HT-29 (cell line): Measurements from ENCODE around the gene CST5. TPM values are rescaled to one million over a fixed set of nuclear protein-coding genes. Genes with fewer than 3 reads are reported as not detected.
A peak's percentile ranks its signal among the peaks of the same experiment; 100 is the strongest.
"Not testable (repeated sequence)": the region's sequence is repeated elsewhere in the genome, so short reads cannot be mapped to it uniquely, and the experiment has no call there.

Experiments used
- DNase-seq: peaks from one replicate; pipeline ENCODE4 v3.0.0-alpha.2; 2015; ENCODE audit warnings: low spot score
- total RNA-seq: library from RNA; depleted of rRNA; stranded (reverse); fragments of >200 nt; shearing (Covaris generic); gene quantifications from 2 replicates; pipeline ENCODE4 v1.2.3, GENCODE V29; 2014

Gene CST5
- total RNA-seq, 1 experiment from 2014 or later = not detected

GRCh38 chr20:23889775-23890187 is 10.2 kb upstream of the CST5 start:
- peak; percentile 74 for DNase-seq

GRCh38 chr20:23887856-23888255 is 8.3 kb upstream of the CST5 start:
- no peak for DNase-seq

DNA sequence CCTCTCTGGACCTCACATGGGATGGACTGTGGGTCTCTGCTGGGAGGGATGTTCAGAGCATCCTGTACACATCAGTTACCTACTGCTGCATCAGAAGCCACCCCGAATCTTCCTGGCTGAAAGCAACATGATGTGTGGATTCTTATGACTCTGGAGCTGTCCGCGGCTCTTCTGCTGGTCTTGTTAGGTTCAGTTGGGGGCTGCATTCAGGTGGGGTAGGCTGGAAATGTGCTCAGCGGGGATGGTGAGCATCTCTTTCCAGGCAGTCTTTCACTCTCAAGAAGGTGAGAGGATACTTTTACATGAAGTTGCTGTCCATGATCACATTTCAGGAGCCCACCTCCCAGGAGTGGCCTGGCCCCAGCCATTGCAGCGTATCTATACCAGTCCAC is 5.2 kb upstream of the CST5 start:
- DNase-seq = no peak

- DNase-seq = no peak
Measured at GRCh38 chr20:23884136-23884770, 4.7 kb upstream of the CST5 start.

GRCh38 chr20:23881371-23881770 is 1.8 kb upstream of the CST5 start:
- no peak for DNase-seq

DNA sequence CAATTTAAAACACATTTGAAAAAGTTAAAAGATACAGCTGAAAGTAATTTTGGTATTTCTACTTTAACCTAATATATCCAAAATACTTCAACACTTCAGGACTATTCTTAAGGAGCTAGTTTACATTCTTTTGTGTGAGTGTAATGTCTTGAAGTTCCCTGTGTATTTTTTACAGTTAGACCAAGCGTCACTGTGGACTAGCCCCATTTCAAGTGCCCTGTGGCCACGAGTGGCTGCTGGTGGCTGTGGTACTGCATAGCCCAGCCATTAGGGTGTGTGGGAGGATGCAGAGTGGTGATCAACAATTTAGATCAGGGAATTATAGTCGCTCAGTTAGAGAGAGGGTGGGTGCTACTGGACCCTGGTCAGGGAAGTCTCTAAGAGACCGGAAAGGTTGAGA is 869 bp upstream of the CST5 start:
- DNase-seq = no peak

DNA sequence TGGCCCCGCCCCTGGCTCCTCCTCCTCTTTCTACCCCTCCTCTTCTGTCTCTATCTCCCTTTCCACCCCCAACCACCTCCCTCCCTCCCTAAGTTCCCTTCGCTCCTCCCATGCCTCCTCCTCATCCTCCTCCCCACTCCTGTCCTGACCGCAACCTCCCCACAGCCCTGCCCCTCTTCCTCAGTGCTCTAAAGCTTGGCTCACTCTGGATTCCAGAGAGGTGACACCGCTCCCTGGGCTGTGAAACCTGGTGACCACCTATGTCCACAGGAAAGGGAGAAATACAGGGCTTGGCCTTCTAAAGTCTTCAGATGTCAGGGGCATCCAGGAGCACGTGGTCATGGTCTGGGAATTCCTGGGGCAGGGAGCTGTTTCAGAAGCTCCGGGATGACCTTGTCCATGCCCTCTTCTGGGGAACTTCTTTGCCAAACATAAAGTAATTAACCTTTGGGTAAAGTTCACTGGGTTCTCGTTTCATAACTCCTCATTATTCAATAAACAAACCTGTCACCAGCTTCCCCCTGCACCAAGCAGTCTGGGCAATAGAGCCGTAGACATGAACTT is 345 bp upstream of the CST5 start:
- DNase-seq = no peak

DNA sequence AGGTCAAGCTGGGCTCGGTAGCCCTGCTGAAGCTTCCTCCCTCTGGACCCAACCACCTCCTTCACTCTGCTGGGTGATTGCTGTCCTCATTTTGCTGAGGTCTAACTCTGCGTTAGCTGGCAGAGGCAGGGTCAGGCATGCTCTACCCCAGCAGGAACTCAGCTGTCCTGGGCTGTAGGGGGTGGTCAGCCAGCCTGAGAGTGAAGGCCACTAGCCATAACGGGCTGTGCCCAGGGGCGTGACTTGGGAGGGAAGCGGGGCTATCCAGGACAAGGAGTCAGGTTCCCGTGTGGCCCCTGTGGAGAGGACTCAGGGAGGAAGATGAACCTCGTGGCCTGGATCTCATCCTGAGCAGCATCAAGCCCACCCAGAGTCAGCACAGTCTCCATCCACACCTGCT is 761 bp downstream of the CST5 start:
- DNase-seq = no peak

- not testable (repeated sequence) for DNase-seq
Measured at GRCh38 chr20:23878016-23878542, 1.5 kb downstream of the CST5 start.

DNA sequence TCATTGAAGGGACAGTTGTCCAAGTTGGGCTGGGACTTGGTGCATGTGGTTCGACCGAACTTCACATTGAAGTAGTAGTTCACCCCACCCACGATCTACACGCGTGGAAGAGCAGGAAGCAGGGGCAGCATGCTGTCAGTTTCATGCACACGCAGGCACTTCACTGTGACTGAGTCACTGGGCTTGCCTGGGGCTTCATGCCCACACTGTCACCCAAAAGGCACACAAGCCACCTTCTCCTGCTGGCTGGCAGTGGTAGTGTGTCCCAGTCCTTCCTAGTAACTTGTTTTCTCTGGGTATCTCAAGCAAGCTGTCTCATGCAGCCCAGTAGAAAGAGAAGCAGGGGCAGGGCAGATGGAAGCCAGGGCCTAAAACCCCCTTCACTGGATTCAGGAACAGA is 2.0 kb downstream of the CST5 start:
- no peak for DNase-seq

DNA sequence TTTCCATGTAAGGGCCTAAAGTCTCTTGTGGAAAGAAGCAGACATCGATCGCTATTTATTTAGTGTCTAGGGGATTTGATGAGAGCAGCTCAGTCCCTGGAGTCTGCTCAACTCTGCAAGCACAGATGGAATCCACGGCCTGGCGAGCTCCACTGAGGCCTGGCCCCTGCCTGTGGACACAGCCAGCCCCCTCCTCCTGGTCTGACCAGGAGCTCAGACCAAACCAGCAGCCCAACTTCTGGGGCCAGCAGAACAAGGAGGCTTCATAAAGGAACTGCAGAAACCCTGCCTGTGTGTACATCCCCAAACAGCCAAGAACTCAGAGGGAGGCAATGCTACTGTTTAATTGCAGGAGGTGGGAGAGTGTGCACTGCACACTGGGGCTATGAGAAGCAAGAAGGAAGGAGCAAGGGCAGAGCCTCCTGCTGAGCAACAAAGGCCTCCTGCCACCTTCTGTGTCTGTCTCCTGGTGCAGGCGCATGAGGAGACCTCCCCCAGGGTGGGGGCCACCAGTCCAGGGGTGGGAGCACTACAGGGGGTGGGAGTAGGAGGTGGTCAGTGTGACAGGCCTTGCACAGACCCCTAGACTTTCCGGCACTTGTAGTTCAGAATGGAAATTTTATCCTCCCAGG is 3.8 kb downstream of the CST5 start:
- DNase-seq = no peak

DNA sequence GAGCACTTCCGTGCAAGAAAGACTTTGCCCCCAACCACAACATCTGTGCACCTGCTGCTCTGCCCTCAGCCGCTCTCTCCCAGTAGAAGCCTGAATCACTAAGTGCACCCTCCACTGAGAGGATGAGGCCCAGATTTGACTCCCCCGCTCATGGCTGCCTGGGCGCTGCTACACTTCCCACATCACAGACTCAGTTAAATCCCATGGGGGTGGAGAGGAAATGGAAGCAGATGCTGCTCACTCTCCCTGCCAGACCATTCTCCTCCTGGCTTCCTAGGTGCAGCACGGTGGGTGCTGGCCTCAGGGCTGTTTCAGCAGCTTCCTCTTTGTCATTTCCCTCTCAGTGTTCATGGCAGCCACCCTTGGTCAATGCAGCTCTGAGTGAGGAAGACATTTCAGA is 4.8 kb downstream of the CST5 start:
- DNase-seq = no peak

DNA sequence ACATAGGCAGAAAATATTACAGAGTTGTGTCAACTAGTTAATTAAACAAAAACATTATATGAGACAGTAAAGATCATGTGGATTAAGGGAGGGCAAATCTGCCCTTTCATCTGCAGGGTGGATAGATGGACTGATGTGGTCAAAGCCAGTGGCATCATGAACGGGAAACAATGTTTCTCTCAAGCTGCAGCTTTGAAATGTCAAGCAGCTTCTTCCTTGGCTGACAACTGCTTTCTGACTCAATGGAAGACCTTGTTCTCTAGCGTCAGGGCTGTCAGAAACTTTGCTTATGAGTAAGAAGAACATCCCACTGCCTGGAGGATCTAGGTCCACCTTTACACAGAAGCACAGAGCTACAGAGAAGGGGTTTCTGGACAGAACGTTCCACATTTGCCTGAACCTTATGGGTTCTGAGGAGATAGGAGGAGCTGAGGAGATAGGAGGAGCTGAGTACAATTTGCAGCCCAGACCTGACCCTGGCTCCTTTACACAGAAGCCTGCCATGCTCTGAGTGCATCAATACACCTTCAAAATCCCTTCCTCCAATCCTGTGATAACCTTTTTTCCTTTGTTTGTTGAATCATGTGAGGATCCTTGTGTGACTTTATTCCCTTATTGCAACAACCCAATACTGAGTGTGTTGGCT is 6.1 kb downstream of the CST5 start:
- DNase-seq = no peak

DNA sequence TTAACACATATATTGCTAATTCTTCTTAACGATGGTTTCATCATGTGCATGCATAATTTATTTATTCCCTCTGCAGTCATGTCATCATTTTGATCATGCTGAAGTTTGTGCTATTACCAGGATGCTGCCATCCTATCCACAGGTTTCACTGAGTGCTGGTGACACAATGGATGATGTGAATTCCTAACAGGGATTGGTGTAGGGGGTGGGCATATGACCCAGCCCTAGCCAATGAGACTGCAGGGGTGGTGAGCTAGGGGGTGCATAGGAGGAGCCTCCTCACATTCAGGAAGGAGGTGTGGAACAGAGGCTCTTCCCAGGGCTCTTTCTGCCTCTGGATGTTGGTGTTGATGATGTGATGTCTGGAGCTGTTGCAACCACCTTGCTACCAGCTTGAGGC is 7.5 kb downstream of the CST5 start:
- no peak for DNase-seq

DNA sequence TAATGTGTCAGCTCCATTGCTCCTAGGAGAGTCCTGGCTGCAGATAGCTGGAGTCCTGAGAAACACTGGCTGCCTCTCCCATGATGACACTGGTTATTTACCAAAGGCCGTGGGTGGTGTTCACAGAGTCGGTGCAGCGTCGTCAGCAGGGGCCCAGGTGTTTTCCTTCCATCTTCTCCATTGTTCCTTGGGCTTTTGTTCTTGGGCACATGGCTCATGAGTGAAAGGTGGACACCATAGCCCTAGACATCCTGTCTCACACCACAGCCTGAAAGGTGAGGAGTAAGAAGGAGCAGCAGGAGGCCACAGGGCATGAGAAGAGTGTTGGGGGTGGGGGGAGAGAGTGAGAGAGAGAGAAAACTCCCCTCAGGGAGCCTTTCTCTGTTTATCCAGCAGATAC is 9.1 kb downstream of the CST5 start:
- DNase-seq = no peak

DNA sequence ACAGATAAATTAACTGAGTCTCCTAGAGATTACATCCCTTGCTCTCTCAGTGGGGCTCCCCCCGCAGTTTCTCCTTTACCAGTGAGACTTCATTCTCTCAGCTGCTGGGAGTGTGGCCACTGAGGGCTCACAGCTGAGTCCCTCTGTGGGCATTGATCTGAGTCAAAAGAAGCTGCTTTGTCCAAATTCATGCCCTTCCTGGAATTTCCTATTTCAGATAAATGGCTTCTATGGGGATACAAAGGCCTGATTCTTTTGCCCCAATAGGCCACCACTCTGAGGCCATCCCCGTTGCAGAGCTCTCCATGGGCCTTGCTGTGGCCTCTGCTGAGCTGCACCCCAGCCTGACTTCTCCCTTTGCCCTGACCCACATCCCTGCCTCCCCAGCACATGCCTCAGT is 10.0 kb downstream of the CST5 start:
- no peak for DNase-seq

- no peak for DNase-seq
Measured at GRCh38 chr20:23868321-23868720, 11.2 kb downstream of the CST5 start.

DNA sequence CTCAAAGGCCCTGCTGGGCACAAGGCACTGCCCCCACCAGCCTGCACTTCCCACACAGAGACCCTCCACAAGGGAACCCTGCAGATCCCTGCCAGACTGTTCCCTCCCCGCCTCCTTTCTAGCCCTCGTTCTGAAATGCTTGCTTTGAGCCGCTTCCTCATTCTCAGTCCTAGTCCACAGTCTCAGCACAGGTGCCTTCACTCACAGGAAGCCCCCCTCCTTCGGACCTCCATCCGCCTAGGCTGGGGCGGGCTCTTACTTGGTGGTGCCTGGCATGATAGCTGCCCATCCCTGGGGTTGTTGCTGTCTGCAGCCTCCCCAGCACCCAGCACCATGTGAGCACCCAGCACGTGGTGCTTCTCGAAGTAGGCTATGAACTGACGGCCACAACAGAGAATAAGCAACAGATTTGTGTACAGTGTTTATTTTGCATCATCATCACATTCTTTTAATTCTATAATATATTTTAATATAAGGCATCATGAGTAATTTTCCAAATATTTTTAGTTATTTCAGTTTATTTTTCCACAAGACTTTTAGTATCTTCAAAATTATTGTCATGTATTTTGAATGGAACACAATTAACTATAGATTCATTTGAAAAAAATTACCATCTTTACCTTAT is 12.3 kb downstream of the CST5 start:
- no peak for DNase-seq

DNA sequence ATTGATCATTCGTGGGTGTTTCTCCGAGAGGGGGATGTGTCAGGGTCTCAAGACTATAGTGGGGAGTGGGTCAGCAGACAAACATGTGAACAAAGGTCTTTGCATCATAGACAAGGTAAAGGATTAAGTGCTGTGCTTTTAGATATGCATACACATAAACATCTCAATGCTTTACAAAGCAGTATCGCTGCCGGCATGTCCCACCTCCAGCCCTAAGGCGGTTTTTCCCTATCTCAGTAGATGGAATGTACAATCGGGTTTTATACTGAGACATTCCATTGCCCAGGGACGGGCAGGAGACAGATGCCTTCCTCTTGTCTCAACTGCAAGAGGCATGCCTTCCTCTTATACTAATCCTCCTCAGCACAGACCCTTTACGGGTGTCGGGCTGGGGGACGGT is 18.8 kb downstream of the CST5 start:
- DNase-seq = not testable (repeated sequence)

DNA sequence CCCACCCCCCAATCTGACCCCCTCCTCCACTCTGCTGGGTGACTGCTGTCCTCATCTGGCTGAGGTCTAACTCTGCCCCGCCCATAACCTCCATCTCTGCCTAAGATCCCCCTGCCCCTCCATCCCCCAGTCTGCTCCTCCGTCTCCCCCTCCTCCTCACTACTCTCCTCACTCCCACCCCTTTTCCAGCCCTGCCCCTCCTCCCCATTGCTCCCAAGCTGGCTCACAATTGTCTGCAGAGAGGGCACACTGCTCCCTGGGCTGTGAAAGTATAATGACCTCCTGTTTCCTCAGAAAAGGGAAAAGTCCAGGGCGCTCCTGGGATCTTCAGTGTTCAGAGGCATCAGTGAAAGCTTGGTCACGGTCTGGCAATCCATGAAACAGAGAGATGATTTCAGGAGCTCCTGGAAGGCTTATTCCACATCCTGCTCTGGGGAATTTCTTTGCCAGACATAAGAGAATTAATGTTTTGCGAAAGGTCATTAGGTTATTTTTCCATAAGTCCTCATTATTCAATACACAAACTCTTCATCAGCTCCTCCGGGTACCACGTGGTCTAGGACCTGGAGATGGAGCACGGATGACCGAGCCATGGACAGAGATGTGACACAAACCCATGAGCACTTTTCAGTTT is 21.5 kb downstream of the CST5 start:
- DNase-seq = no peak

- no peak for DNase-seq
Measured at GRCh38 chr20:23856736-23857135, 22.8 kb downstream of the CST5 start.

GRCh38 chr20:23856226-23856625 is 23.3 kb downstream of the CST5 start:
- DNase-seq = no peak
